Muscle of back (tissue), 11 donors: Measurements from ENCODE around the gene TRERF1. TPM values are rescaled to one million over a fixed set of nuclear protein-coding genes. Genes with fewer than 3 reads are reported as not detected.

Experiments
- DNase-seq, 3 donors: peaks; one replicate each; pipeline versions ENCODE4 v3.0.0 to v3.0.0-alpha.2; 2013
- polyA plus RNA-seq, 10 donors: library from polyadenylated mRNA; unstranded; fragments of 120-200 nt; gene quantifications; one replicate each; pipeline ENCODE4 v1.2.1, GENCODE V29; 2013; ENCODE audit not compliant: insufficient read length in 10 of 10

The TRERF1 gene
- polyA plus RNA-seq, 10 donors: 7.1 to 12.6 (median 8.7) TPM

GRCh38 chr6:42428326-42429041, 23.2 kb downstream of the TRERF1 start:
- no peak for DNase-seq

GRCh38 chr6:42427871-42428270, 23.9 kb downstream of the TRERF1 start:
- DNase-seq: no peak

- DNase-seq: no peak
Measured at GRCh38 chr6:42426191-42426590, 25.5 kb downstream of the TRERF1 start.

GRCh38 chr6:42424906-42425474, 26.7 kb downstream of the TRERF1 start:
- no peak for DNase-seq

GRCh38 chr6:42423244-42423643, 28.5 kb downstream of the TRERF1 start:
- DNase-seq: no peak

- DNase-seq: no peak
Measured at GRCh38 chr6:42420741-42421140, 31.0 kb downstream of the TRERF1 start.

GRCh38 chr6:42419490-42420280, 32.0 kb downstream of the TRERF1 start:
- DNase-seq: no peak

GRCh38 chr6:42418724-42419123, 33.0 kb downstream of the TRERF1 start:
- DNase-seq: no peak

- no peak for DNase-seq
Measured at GRCh38 chr6:42417641-42418112, 34.0 kb downstream of the TRERF1 start.

- DNase-seq: no peak
Measured at GRCh38 chr6:42411406-42411805, 40.3 kb downstream of the TRERF1 start.

GRCh38 chr6:42410861-42411260, 40.9 kb downstream of the TRERF1 start:
- no peak for DNase-seq

- no peak for DNase-seq
Measured at GRCh38 chr6:42409581-42409980, 42.1 kb downstream of the TRERF1 start.

- DNase-seq: peak in 1 of 3 donors; percentile 76
Measured at GRCh38 chr6:42407379-42407778, 44.3 kb downstream of the TRERF1 start.

GRCh38 chr6:42406306-42407280, 45.1 kb downstream of the TRERF1 start:
- DNase-seq: peak in 1 of 3 donors; percentile 7

- peak; percentile 31 to 74 (median 53) for DNase-seq
Measured at GRCh38 chr6:42405021-42405420, 46.7 kb downstream of the TRERF1 start.

GRCh38 chr6:42404484-42404883, 47.2 kb downstream of the TRERF1 start:
- peak in 2 of 3 donors; percentile 26 to 40 for DNase-seq

GRCh38 chr6:42403831-42404230, 47.9 kb downstream of the TRERF1 start:
- no peak for DNase-seq

GRCh38 chr6:42403421-42403820, 48.3 kb downstream of the TRERF1 start:
- peak in 2 of 3 donors; percentile 14 to 56 for DNase-seq

GRCh38 chr6:42402184-42402583, 49.5 kb downstream of the TRERF1 start:
- peak in 1 of 3 donors; percentile 10 for DNase-seq

GRCh38 chr6:42401613-42401951, 50.1 kb downstream of the TRERF1 start:
- DNase-seq: no peak

- no peak for DNase-seq
Measured at GRCh38 chr6:42400886-42401612, 50.7 kb downstream of the TRERF1 start.
